HuH-7 (cell line): ENCODE results near the gene SEPTIN12.
"Not testable (repeated sequence)": the region's sequence is repeated elsewhere in the genome, so short reads cannot be mapped to it uniquely, and the experiment has no call there.

ENCODE experiments used
- DNase-seq: peaks from one replicate; pipeline ENCODE4 v3.0.0; 2011; ENCODE audit warnings: low spot score

The SEPTIN12 gene

GRCh38 chr16:4752351-4753100 lies 35.6 kb downstream of the SEPTIN12 start:
- DNase-seq: no peak

- no peak for DNase-seq
Measured at GRCh38 chr16:4750896-4751295, 37.2 kb downstream of the SEPTIN12 start.

GRCh38 chr16:4749700-4750257 lies 38.4 kb downstream of the SEPTIN12 start:
- no peak for DNase-seq

GRCh38 chr16:4748682-4749411 lies 39.3 kb downstream of the SEPTIN12 start:
- no peak for DNase-seq

- no peak for DNase-seq
Measured at GRCh38 chr16:4747906-4748681, 40.1 kb downstream of the SEPTIN12 start.

GRCh38 chr16:4746991-4747574 lies 41.1 kb downstream of the SEPTIN12 start:
- no peak for DNase-seq

- DNase-seq: no peak
Measured at GRCh38 chr16:4746215-4746614, 41.9 kb downstream of the SEPTIN12 start.

- no peak for DNase-seq
Measured at GRCh38 chr16:4745274-4745569, 42.9 kb downstream of the SEPTIN12 start.

GRCh38 chr16:4744555-4745273 lies 43.4 kb downstream of the SEPTIN12 start:
- no peak for DNase-seq

- no peak for DNase-seq
Measured at GRCh38 chr16:4743226-4743878, 44.8 kb downstream of the SEPTIN12 start.

- not testable (repeated sequence) for DNase-seq
Measured at GRCh38 chr16:4738370-4738769, 49.8 kb downstream of the SEPTIN12 start.

- DNase-seq: no peak
Measured at GRCh38 chr16:4737545-4737944, 50.6 kb downstream of the SEPTIN12 start.

GRCh38 chr16:4736546-4736945 lies 51.6 kb downstream of the SEPTIN12 start:
- DNase-seq: no peak

GRCh38 chr16:4734730-4735535 lies 53.2 kb downstream of the SEPTIN12 start:
- peak; percentile 85 for DNase-seq

- peak; percentile 96 for DNase-seq
Measured at GRCh38 chr16:4734063-4734729, 53.9 kb downstream of the SEPTIN12 start, which contains the start of the genes ANKS3 and DNAAF8. Gene ANKS3 (minus strand): TSS chr16:4734271. CDS start chr16:4730149, 4,122 bp downstream. Gene DNAAF8 (plus strand): TSS chr16:4734537. CDS start chr16:4736515, 1,978 bp downstream.

GRCh38 chr16:4733747-4734062 lies 54.4 kb downstream of the SEPTIN12 start:
- DNase-seq: no peak

GRCh38 chr16:4733211-4733742 lies 54.9 kb downstream of the SEPTIN12 start:
- no peak for DNase-seq

- no peak for DNase-seq
Measured at GRCh38 chr16:4729876-4730275, 58.3 kb downstream of the SEPTIN12 start.

- no peak for DNase-seq
Measured at GRCh38 chr16:4728676-4729075, 59.5 kb downstream of the SEPTIN12 start.
